ENCODE results near the gene ZNF28.
"Not testable (repeated sequence)": the region's sequence is repeated elsewhere in the genome, so short reads cannot be mapped to it uniquely, and the experiment has no call there.

The ZNF28 gene

GRCh38 chr19:52821204-52821960 lies at the start of gene ZNF28:
ZNF28 (minus strand) TSS chr19:52821633; CDS start chr19:52817958, 3,675 bp downstream.
- H3K36me3 ChIP-seq = peaks cover 20 to 25% (median 23%) of the 10 kb centered on the region in 11 experiments
- H3K9ac ChIP-seq = peak within 1 kb of the TSS; percentile 79 to 89 (median 84)
- peak within 1 kb of the TSS; percentile 63 to 86 (median 78) for H3K27ac ChIP-seq
- peaks cover 0 to 45% (median 5%) of the 10 kb centered on the region in 11 experiments; a peak in 9 of 22 replicates for H3K9me3 ChIP-seq (replicated peaks in 1 of 11)
- not testable (repeated sequence) for H3K4me1 ChIP-seq, H3K27me3 ChIP-seq
- H4K20me1 ChIP-seq = peaks cover 0 to 19% (median 0%) of the 10 kb centered on the region in 11 experiments; a peak in 4 of 22 replicates
- peak within 1 kb of the TSS; percentile 70 to 82 (median 77) for H3K4me3 ChIP-seq
- H3K4me2 ChIP-seq = peak within 1 kb of the TSS; percentile 81 to 95 (median 91)

- H3K27me3 ChIP-seq, H3K9ac ChIP-seq, H3K36me3 ChIP-seq, H4K20me1 ChIP-seq, H3K4me2 ChIP-seq, H3K4me1 ChIP-seq, H3K27ac ChIP-seq, H3K4me3 ChIP-seq: not testable (repeated sequence)
- peaks cover 0 to 16% (median 6%) of the 10 kb centered on the region in 11 experiments; a peak in 5 of 22 replicates for H3K9me3 ChIP-seq (replicated peaks in 1 of 11)
Measured at GRCh38 chr19:52868031-52868430, 46.6 kb upstream of the ZNF28 start.

GRCh38 chr19:52857378-52858191 lies 36.2 kb upstream of the ZNF28 start, which contains the start of gene ZNF468:
ZNF468 (minus strand) TSS chr19:52857619; CDS start chr19:52854272, 3,347 bp downstream.
- Histone ChIP-seq H3K27ac (peak within 1 kb of the TSS; percentile 63 to 86 (median 80); a peak in 21 of 22 replicates), H3K36me3 (peaks cover 18 to 28% (median 23%) of the 10 kb centered on the region in 11 experiments), H3K4me3 (peak within 1 kb of the TSS; percentile 75 to 82 (median 78))

GRCh38 chr19:52856540-52857377 lies 35.3 kb upstream of the ZNF28 start:
- Histone ChIP-seq H3K4me3 (peak overlapping the region; percentile 75 to 82 (median 78)), H3K27ac (peak overlapping the region; percentile 63 to 86 (median 80); a peak in 21 of 22 replicates), H3K36me3 (peaks cover 26 to 33% (median 31%) of the 10 kb centered on the region in 11 experiments), H3K9ac (peak overlapping the region; percentile 78 to 90 (median 85)), H3K4me1 (peaks cover 0 to 12% (median 4%) of the 10 kb centered on the region in 10 experiments; a peak in 11 of 20 replicates), H3K4me2 (peak overlapping the region; percentile 60 to 84 (median 71))
- H4K20me1 ChIP-seq; H3K27me3 ChIP-seq; H3K9me3 ChIP-seq (replicated peaks in 1 of 11): not testable (repeated sequence)

More at GRCh38 chr19:52857378-52858191, 36.2 kb upstream of the ZNF28 start, which contains the start of gene ZNF468:
- not testable (repeated sequence) for H3K9me3 ChIP-seq (replicated peaks in 1 of 11); H3K27me3 ChIP-seq; H4K20me1 ChIP-seq
- H3K4me1 ChIP-seq = peaks cover 0 to 12% (median 4%) of the 10 kb centered on the region in 10 experiments; a peak in 11 of 20 replicates
- peak within 1 kb of the TSS; percentile 68 to 88 (median 83) for H3K4me2 ChIP-seq
- peak within 1 kb of the TSS; percentile 78 to 90 (median 85) for H3K9ac ChIP-seq

- peaks cover 40 to 84% (median 46%) of the 10 kb centered on the region in 11 experiments for H3K9me3 ChIP-seq (replicated peaks in 1 of 11)
- not testable (repeated sequence) for H3K4me1 ChIP-seq, H3K4me2 ChIP-seq, H3K4me3 ChIP-seq, H3K9ac ChIP-seq, H4K20me1 ChIP-seq, H3K27ac ChIP-seq, H3K27me3 ChIP-seq
- H3K36me3 ChIP-seq = peaks cover 93 to 100% (median 97%) of the 10 kb centered on the region in 11 experiments
Measured at GRCh38 chr19:52847352-52847751, 25.9 kb upstream of the ZNF28 start.

GRCh38 chr19:52840825-52841465 lies 19.5 kb upstream of the ZNF28 start:
- H3K27ac ChIP-seq = not testable (repeated sequence)
- Histone ChIP-seq H3K36me3 (peaks cover 89 to 100% (median 98%) of the 10 kb centered on the region in 11 experiments), H3K9me3 (replicated peaks in 1 of 11) (peaks cover 89 to 100% (median 95%) of the 10 kb centered on the region in 11 experiments)

GRCh38 chr19:52834289-52834688 lies 12.9 kb upstream of the ZNF28 start:
- H3K27ac ChIP-seq, H3K4me3 ChIP-seq, H4K20me1 ChIP-seq, H3K4me2 ChIP-seq, H3K4me1 ChIP-seq, H3K27me3 ChIP-seq, H3K9ac ChIP-seq: not testable (repeated sequence)
- Histone ChIP-seq H3K9me3 (replicated peaks in 1 of 11) (peaks cover 22 to 76% (median 30%) of the 10 kb centered on the region in 11 experiments), H3K36me3 (peaks cover 22 to 38% (median 34%) of the 10 kb centered on the region in 11 experiments)

More at GRCh38 chr19:52840825-52841465, 19.5 kb upstream of the ZNF28 start:
- not testable (repeated sequence) for H3K27me3 ChIP-seq, H3K9ac ChIP-seq, H4K20me1 ChIP-seq, H3K4me2 ChIP-seq, H3K4me1 ChIP-seq
- H3K4me3 ChIP-seq = peak overlapping the region in 7 of 10 experiments; percentile 9 to 49 (median 33); a peak in 6 of 20 replicates

GRCh38 chr19:52833541-52833940 lies 12.1 kb upstream of the ZNF28 start:
- H3K9ac ChIP-seq, H3K4me3 ChIP-seq, H3K27me3 ChIP-seq, H3K27ac ChIP-seq, H4K20me1 ChIP-seq, H3K4me1 ChIP-seq: not testable (repeated sequence)
- Histone ChIP-seq H3K36me3 (peaks cover 14 to 30% (median 27%) of the 10 kb centered on the region in 11 experiments), H3K4me2 (peak overlapping the region in 3 of 11 experiments; percentile 12 to 26 (median 15); a peak in 4 of 22 replicates), H3K9me3 (replicated peaks in 1 of 11) (peaks cover 15 to 73% (median 22%) of the 10 kb centered on the region in 11 experiments)

- H3K9me3 ChIP-seq (replicated peaks in 1 of 11) = peaks cover 0 to 70% (median 0%) of the 10 kb centered on the region in 11 experiments; a peak in 7 of 22 replicates
- not testable (repeated sequence) for H3K36me3 ChIP-seq, H3K4me3 ChIP-seq, H3K27ac ChIP-seq, H3K9ac ChIP-seq, H3K4me2 ChIP-seq, H3K4me1 ChIP-seq, H3K27me3 ChIP-seq, H4K20me1 ChIP-seq
Measured at GRCh38 chr19:52829866-52830265, 8.4 kb upstream of the ZNF28 start.

Data from BLaER1 treated with 17β-estradiol and CSF1 and Interleukin-3, amounts not matched to agents 10 nM and 100 nM (cell line).